ENCODE measurements around the gene EPHB6.

DNA sequence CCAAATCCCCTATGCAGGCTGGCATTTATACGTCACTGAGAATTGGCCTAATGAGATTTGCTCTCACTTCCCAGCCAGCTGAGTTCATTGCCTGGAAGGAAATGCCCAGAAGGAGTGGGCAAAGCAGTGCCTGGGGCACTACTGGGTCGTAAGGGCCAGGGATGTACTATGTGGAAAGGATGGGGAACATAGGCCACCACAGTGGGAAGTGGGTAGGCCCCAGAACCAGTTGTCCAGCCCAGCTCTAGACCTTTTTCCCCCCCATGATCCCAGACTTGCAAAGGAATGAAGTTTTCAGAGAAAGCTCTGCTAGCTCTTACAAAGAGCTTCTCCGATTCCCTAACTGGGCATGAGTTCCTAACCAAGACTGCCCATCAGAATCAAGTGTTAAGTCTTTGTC, 64.8 kb downstream of the EPHB6 start:
- TF ChIP-seq CTCF (IDR thresholded peaks at IDR 0.05; ENCODE audit: insufficient read depth, low read depth, low read length) (no peak), EZH2 (IDR thresholded peaks at IDR 0.05; ENCODE audit: insufficient read depth, low read length) (no peak)
